Measurements from ENCODE around the gene CNIH3. TPM values are rescaled to one million over a fixed set of nuclear protein-coding genes. Genes with fewer than 3 reads are reported as not detected.

The CNIH3 gene
- total and polyA plus RNA-seq, 10 of the 15 experiments (the other 5 are each of a cell fraction or from before 2014, with no cell fraction given) = 0.77 to 5.8 (median 1.8) TPM

DNA sequence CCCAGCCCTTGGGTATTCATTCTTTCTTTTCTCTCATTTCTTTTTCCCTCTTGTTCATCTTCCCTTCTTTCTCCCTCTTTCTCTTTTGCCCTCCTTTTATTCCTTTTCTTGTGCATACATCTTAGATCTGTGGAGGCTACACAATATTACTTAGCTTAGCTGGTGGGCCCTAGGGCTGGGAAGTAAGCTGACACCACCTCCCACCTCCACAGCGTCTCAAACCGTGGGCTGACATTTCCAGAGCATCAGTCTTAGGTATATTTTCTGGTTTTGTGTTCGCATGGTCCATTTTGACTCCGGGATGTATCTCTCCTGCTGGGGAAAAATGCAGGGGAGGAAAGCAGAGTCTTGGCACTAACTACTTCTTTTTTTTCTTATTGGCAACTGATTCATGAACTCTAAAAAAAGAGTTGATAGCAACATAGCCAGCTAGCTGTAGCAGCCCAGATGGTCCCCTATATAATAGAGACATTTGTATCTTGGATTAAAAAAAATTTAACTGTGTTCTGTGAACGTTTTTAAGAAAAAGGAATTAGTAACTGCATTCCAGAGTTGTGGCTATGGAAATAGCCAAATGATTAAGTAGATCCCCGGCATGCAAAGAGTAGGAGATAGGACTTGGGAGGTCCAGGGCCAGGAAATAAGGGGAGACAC lies 15.5 kb downstream of the CNIH3 start:
- 15% methylated on average over 6 of the region's 6 CpGs for WGBS (ENCODE audit: insufficient coverage, insufficient replicate concordance, low lambda C conversion rate, missing lambda C conversion rate)
- FAIRE-seq = no peak
- Histone ChIP-seq H2AFZ (ENCODE audit: control insufficient read depth, low read depth, low read length) (no peak overlapping the region), H3K36me3 (ENCODE audit: control insufficient read depth in 2 of 2, insufficient read depth in 2 of 2, low read length in 1 of 2) (no peaks in the 10 kb centered on the region), H3K9ac (ENCODE audit: control insufficient read depth, insufficient read depth, low read length) (no peak overlapping the region), H3K4me1 (ENCODE audit: control insufficient read depth, insufficient read depth, low read length) (no peaks in the 10 kb centered on the region), H3K27ac (ENCODE audit: control insufficient read depth, insufficient read depth) (no peak overlapping the region), H4K20me1 (ENCODE audit: control insufficient read depth, insufficient read depth) (no peaks in the 10 kb centered on the region), H3K4me2 (ENCODE audit: control insufficient read depth, insufficient read depth) (no peak overlapping the region), H3K79me2 (ENCODE audit: control insufficient read depth, insufficient read depth, low read length) (no peaks in the 10 kb centered on the region), H3K4me3 (no peak overlapping the region), H3K9me3 (replicated peaks; ENCODE audit: control insufficient read depth, insufficient read depth, low read length) (no peaks in the 10 kb centered on the region), H3K27me3 (replicated peaks in 1 of 2; ENCODE audit: control insufficient read depth in 2 of 2, insufficient read depth in 2 of 2, low read length in 1 of 2) (peaks cover 0 to 3% of the 10 kb centered on the region in 2 experiments; a peak in 1 of 4 replicates)
- ChIA-PET POLR2A (no interaction called here), CTCF (interaction anchor here (1.4 to 2.4 kb wide), 2 partner anchors 13 to 220 kb away, joined by 5 to 9 read pairs; no protein-coding TSS in a partner anchor), SMC1A (ENCODE audit: uncharacterized antibody, unreplicated experiment) (interaction anchor here (0.6 to 3.9 kb wide), 4 partner anchors 13 to 286 kb away, joined by 3 to 15 read pairs (median 3); no protein-coding TSS in a partner anchor), RAD21 (ENCODE audit: unreplicated experiment) (interaction anchor here (1.2 kb wide), 1 partner anchor 291 kb away, joined by 3 read pairs; no protein-coding TSS in a partner anchor)
- BruUV-seq (replicated peaks) = no TSS peak
- no peak for ATAC-seq
- intact Hi-C loops (cut with micrococcal nuclease; ENCODE audit: unreplicated experiment) = no loop called here
- no peak for TF ChIP-seq TAF1 (IDR thresholded peaks at IDR 0.05; ENCODE audit: borderline replicate concordance, low read depth, low read length)
- TF ChIP-seq, protein P1, sequence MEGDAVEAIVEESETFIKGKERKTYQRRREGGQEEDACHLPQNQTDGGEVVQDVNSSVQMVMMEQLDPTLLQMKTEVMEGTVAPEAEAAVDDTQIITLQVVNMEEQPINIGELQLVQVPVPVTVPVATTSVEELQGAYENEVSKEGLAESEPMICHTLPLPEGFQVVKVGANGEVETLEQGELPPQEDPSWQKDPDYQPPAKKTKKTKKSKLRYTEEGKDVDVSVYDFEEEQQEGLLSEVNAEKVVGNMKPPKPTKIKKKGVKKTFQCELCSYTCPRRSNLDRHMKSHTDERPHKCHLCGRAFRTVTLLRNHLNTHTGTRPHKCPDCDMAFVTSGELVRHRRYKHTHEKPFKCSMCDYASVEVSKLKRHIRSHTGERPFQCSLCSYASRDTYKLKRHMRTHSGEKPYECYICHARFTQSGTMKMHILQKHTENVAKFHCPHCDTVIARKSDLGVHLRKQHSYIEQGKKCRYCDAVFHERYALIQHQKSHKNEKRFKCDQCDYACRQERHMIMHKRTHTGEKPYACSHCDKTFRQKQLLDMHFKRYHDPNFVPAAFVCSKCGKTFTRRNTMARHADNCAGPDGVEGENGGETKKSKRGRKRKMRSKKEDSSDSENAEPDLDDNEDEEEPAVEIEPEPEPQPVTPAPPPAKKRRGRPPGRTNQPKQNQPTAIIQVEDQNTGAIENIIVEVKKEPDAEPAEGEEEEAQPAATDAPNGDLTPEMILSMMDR (IDR thresholded peaks at IDR 0.05 in 2 of 3, conservative IDR thresholded peaks at IDR 0.05 in 1 of 3; ENCODE audit: control insufficient read depth in 2 of 3, extremely low read depth in 1 of 3, insufficient read depth in 1 of 3, low read depth in 3 of 3, low read length in 3 of 3) = no peak
- TF ChIP-seq YBX1 (IDR thresholded peaks at IDR 0.05) = no peak
- TF ChIP-seq, protein P2, sequence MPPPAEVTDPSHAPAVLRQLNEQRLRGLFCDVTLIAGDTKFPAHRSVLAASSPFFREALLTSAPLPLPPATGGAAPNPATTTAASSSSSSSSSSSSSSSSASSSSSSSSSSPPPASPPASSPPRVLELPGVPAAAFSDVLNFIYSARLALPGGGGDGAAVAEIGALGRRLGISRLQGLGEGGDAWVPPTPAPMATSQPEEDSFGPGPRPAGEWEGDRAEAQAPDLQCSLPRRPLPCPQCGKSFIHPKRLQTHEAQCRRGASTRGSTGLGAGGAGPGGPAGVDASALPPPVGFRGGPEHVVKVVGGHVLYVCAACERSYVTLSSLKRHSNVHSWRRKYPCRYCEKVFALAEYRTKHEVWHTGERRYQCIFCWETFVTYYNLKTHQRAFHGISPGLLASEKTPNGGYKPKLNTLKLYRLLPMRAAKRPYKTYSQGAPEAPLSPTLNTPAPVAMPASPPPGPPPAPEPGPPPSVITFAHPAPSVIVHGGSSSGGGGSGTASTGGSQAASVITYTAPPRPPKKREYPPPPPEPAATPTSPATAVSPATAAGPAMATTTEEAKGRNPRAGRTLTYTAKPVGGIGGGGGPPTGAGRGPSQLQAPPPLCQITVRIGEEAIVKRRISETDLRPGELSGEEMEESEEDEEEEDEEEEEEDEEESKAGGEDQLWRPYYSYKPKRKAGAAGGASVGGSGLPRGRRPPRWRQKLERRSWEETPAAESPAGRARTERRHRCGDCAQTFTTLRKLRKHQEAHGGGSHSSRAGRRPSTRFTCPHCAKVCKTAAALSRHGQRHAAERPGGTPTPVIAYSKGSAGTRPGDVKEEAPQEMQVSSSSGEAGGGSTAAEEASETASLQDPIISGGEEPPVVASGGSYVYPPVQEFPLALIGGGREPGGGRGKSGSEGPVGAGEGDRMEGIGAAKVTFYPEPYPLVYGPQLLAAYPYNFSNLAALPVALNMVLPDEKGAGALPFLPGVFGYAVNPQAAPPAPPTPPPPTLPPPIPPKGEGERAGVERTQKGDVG (CRISPR knock-in tag; IDR thresholded peaks at IDR 0.05) = no peak
- TF ChIP-seq IKZF2 (IDR thresholded peaks at IDR 0.05) = no peak
- TF ChIP-seq SREBF1 (IDR thresholded peaks at IDR 0.05; ENCODE audit: low read length) = no peak
- TF ChIP-seq POLR2AphosphoS2 (IDR thresholded peaks at IDR 0.05; ENCODE audit: low read depth, low read length) = no peak
- no peak for DNase-seq (ENCODE audit: low read depth, low spot score)
- in situ Hi-C loops (cut with MboI) = no loop called here

Data from GM12878 (cell line).